ENCODE data around the gene FOXJ1.

DNA sequence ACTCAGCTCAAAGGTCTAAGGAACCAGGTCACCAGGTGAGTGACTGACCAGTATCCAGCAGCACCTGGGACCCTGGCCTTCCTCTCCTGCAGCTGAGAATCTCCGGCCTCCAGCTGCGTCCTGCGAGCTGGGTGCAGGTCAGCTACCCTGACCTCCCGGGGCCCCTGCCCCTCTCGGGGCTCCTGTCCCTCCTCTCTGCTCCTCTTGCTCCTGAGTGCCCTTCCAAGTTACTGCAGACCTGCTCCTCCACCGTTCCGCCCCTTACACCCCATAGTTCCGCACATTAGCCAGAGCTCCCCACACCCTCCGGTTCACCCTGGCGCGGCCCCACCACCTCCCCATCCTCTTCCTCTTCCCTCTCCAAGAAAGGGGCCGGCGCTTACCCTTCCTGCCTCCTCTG lies 10.6 kb downstream of the FOXJ1 start:
- no peak for TF ChIP-seq EED (CRISPR knock-in tag; IDR thresholded peaks at IDR 0.05)
- TF ChIP-seq GATAD1 (CRISPR knock-in tag; IDR thresholded peaks at IDR 0.05), result no peak
- TF ChIP-seq, protein P1, sequence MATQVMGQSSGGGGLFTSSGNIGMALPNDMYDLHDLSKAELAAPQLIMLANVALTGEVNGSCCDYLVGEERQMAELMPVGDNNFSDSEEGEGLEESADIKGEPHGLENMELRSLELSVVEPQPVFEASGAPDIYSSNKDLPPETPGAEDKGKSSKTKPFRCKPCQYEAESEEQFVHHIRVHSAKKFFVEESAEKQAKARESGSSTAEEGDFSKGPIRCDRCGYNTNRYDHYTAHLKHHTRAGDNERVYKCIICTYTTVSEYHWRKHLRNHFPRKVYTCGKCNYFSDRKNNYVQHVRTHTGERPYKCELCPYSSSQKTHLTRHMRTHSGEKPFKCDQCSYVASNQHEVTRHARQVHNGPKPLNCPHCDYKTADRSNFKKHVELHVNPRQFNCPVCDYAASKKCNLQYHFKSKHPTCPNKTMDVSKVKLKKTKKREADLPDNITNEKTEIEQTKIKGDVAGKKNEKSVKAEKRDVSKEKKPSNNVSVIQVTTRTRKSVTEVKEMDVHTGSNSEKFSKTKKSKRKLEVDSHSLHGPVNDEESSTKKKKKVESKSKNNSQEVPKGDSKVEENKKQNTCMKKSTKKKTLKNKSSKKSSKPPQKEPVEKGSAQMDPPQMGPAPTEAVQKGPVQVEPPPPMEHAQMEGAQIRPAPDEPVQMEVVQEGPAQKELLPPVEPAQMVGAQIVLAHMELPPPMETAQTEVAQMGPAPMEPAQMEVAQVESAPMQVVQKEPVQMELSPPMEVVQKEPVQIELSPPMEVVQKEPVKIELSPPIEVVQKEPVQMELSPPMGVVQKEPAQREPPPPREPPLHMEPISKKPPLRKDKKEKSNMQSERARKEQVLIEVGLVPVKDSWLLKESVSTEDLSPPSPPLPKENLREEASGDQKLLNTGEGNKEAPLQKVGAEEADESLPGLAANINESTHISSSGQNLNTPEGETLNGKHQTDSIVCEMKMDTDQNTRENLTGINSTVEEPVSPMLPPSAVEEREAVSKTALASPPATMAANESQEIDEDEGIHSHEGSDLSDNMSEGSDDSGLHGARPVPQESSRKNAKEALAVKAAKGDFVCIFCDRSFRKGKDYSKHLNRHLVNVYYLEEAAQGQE (IDR thresholded peaks at IDR 0.05; ENCODE audit: borderline replicate concordance in 1 of 2, low read depth in 1 of 2, low read length in 2 of 2), result no peak
- no peak for TF ChIP-seq NONO (IDR thresholded peaks at IDR 0.05)
- TF ChIP-seq NONO (CRISPR knock-in tag; conservative IDR thresholded peaks at IDR 0.05), result no peak
- TF ChIP-seq HOXA7 (CRISPR knock-in tag; IDR thresholded peaks at IDR 0.05), result no peak
- no peak for TF ChIP-seq POLR2A (IDR thresholded peaks at IDR 0.05; ENCODE audit: insufficient read depth in 1 of 2, low read depth in 2 of 2, low read length in 2 of 2)
- TF ChIP-seq PHB2 (IDR thresholded peaks at IDR 0.05; ENCODE audit: partially characterized antibody), result no peak
- TF ChIP-seq, protein P2, sequence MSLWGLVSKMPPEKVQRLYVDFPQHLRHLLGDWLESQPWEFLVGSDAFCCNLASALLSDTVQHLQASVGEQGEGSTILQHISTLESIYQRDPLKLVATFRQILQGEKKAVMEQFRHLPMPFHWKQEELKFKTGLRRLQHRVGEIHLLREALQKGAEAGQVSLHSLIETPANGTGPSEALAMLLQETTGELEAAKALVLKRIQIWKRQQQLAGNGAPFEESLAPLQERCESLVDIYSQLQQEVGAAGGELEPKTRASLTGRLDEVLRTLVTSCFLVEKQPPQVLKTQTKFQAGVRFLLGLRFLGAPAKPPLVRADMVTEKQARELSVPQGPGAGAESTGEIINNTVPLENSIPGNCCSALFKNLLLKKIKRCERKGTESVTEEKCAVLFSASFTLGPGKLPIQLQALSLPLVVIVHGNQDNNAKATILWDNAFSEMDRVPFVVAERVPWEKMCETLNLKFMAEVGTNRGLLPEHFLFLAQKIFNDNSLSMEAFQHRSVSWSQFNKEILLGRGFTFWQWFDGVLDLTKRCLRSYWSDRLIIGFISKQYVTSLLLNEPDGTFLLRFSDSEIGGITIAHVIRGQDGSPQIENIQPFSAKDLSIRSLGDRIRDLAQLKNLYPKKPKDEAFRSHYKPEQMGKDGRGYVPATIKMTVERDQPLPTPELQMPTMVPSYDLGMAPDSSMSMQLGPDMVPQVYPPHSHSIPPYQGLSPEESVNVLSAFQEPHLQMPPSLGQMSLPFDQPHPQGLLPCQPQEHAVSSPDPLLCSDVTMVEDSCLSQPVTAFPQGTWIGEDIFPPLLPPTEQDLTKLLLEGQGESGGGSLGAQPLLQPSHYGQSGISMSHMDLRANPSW (CRISPR knock-in tag; IDR thresholded peaks at IDR 0.05; ENCODE audit: borderline replicate concordance), result no peak
- TF ChIP-seq GFI1 (CRISPR knock-in tag; IDR thresholded peaks at IDR 0.05; ENCODE audit: borderline replicate concordance), result no peak
- TF ChIP-seq, protein P3, sequence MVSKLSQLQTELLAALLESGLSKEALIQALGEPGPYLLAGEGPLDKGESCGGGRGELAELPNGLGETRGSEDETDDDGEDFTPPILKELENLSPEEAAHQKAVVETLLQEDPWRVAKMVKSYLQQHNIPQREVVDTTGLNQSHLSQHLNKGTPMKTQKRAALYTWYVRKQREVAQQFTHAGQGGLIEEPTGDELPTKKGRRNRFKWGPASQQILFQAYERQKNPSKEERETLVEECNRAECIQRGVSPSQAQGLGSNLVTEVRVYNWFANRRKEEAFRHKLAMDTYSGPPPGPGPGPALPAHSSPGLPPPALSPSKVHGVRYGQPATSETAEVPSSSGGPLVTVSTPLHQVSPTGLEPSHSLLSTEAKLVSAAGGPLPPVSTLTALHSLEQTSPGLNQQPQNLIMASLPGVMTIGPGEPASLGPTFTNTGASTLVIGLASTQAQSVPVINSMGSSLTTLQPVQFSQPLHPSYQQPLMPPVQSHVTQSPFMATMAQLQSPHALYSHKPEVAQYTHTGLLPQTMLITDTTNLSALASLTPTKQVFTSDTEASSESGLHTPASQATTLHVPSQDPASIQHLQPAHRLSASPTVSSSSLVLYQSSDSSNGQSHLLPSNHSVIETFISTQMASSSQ (IDR thresholded peaks at IDR 0.05; ENCODE audit: low read depth), result no peak
- TF ChIP-seq, protein P3 (CRISPR knock-in tag; IDR thresholded peaks at IDR 0.05; ENCODE audit: borderline replicate concordance), result no peak
- no peak for TF ChIP-seq FOSL1 (CRISPR knock-in tag; IDR thresholded peaks at IDR 0.05; ENCODE audit: borderline replicate concordance)
- TF ChIP-seq TMF1 (CRISPR knock-in tag; IDR thresholded peaks at IDR 0.05; ENCODE audit: low read depth), result no peak
